ENCODE results near the gene RASGEF1B. TPM values are rescaled to one million over a fixed set of nuclear protein-coding genes. Genes with fewer than 3 reads are reported as not detected.

The RASGEF1B gene
- total and polyA plus RNA-seq, 2 of the 13 experiments (the other 11 are each of a cell fraction or from before 2014, with no cell fraction given), result 0.04 TPM

GRCh38 chr4:81519856-81520255, 48.1 kb upstream of the RASGEF1B start:
- no peak overlapping the region for H3K27ac ChIP-seq (ENCODE audit: extremely low read length, insufficient read depth, low read length)
- ATAC-seq, result no peak
- H3K36me3 ChIP-seq (replicated peaks in 1 of 2; ENCODE audit: control insufficient read depth in 1 of 2, insufficient read depth in 2 of 2, low read length in 2 of 2), result no peaks in the 10 kb centered on the region
- FAIRE-seq, result no peak
- in situ Hi-C loops (cut with HindIII; ENCODE audit: extremely low pct_ligation_motif_present, low pct_unique_long_range_greater_than_20kb), result no loop called here
- BruUV-seq (replicated peaks), result no TSS peak
- intact Hi-C loops (cut with micrococcal nuclease; ENCODE audit: unreplicated experiment), result no loop called here
- H3K4me1 ChIP-seq (ENCODE audit: insufficient read depth, low read length), result no peaks in the 10 kb centered on the region
- no peak overlapping the region for H2AFZ ChIP-seq (ENCODE audit: low read length)
- H3K4me2 ChIP-seq (ENCODE audit: low read depth, low read length), result no peak overlapping the region
- no peaks in the 10 kb centered on the region for H3K9me3 ChIP-seq (ENCODE audit: low read length)
- H3K4me3 ChIP-seq (replicated peaks in 1 of 3; ENCODE audit: insufficient read depth in 1 of 3, low read depth in 2 of 3, low read length in 3 of 3), result no peak overlapping the region
- DNase-seq (ENCODE audit: low spot score), result no peak
- H4K20me1 ChIP-seq (ENCODE audit: insufficient read depth, low read length), result no peaks in the 10 kb centered on the region
- H3K79me2 ChIP-seq (ENCODE audit: insufficient read depth, low read length), result no peaks in the 10 kb centered on the region
- H3K9ac ChIP-seq (ENCODE audit: insufficient read depth, low read depth, low read length), result no peak overlapping the region
- TF ChIP-seq POLR2A (IDR thresholded peaks at IDR 0.05; ENCODE audit: insufficient read depth in 1 of 2, low read depth in 2 of 2, low read length in 2 of 2), result no peak
- 0 out of 2 replicates have a peak, but pooled peaks have one; percentile 18 for TF ChIP-seq MAFF (IDR thresholded peaks at IDR 0.05; ENCODE audit: low read depth, low read length)
- 16% methylated on average over 6 of the region's 6 CpGs for WGBS (ENCODE audit: low lambda C conversion rate)
- no peaks in the 10 kb centered on the region for H3K27me3 ChIP-seq (ENCODE audit: control insufficient read depth in 1 of 2, insufficient read depth in 2 of 2, low read length in 2 of 2)
- CTCF ChIA-PET (ENCODE audit: low intra/inter-chr PET ratio, low total read pairs), result no interaction called here
- POLR2A ChIA-PET, result no interaction called here

- no peak overlapping the region for H3K9ac ChIP-seq (ENCODE audit: insufficient read depth, low read depth, low read length)
- ChIA-PET POLR2A (no interaction called here), CTCF (ENCODE audit: low intra/inter-chr PET ratio, low total read pairs) (no interaction called here)
- no peak for FAIRE-seq
- H3K4me1 ChIP-seq (ENCODE audit: insufficient read depth, low read length), result no peaks in the 10 kb centered on the region
- no peak for DNase-seq (ENCODE audit: low spot score)
- H3K4me3 ChIP-seq (replicated peaks in 1 of 3; ENCODE audit: insufficient read depth in 1 of 3, low read depth in 2 of 3, low read length in 3 of 3), result no peak overlapping the region
- H2AFZ ChIP-seq (ENCODE audit: low read length), result no peak overlapping the region
- H3K36me3 ChIP-seq (replicated peaks in 1 of 2; ENCODE audit: control insufficient read depth in 1 of 2, insufficient read depth in 2 of 2, low read length in 2 of 2), result no peaks in the 10 kb centered on the region
- no TSS peak for BruUV-seq (replicated peaks)
- H4K20me1 ChIP-seq (ENCODE audit: insufficient read depth, low read length), result no peaks in the 10 kb centered on the region
- H3K27me3 ChIP-seq (ENCODE audit: control insufficient read depth in 1 of 2, insufficient read depth in 2 of 2, low read length in 2 of 2), result no peaks in the 10 kb centered on the region
- TF ChIP-seq ZSCAN21 (CRISPR knock-in tag; IDR thresholded peaks at IDR 0.05; ENCODE audit: borderline replicate concordance), result no peak
- TF ChIP-seq, protein P1, sequence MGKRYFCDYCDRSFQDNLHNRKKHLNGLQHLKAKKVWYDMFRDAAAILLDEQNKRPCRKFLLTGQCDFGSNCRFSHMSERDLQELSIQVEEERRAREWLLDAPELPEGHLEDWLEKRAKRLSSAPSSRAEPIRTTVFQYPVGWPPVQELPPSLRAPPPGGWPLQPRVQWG (CRISPR knock-in tag; IDR thresholded peaks at IDR 0.05; ENCODE audit: borderline replicate concordance, low read depth), result no peak
- TF ChIP-seq, protein P2, sequence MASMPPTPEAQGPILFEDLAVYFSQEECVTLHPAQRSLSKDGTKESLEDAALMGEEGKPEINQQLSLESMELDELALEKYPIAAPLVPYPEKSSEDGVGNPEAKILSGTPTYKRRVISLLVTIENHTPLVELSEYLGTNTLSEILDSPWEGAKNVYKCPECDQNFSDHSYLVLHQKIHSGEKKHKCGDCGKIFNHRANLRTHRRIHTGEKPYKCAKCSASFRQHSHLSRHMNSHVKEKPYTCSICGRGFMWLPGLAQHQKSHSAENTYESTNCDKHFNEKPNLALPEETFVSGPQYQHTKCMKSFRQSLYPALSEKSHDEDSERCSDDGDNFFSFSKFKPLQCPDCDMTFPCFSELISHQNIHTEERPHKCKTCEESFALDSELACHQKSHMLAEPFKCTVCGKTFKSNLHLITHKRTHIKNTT (CRISPR knock-in tag; IDR thresholded peaks at IDR 0.05), result no peak
- TF ChIP-seq NCOA1 (CRISPR knock-in tag; IDR thresholded peaks at IDR 0.05), result no peak
- TF ChIP-seq STAG1 (CRISPR knock-in tag; IDR thresholded peaks at IDR 0.05), result no peak
- TF ChIP-seq, protein P3, sequence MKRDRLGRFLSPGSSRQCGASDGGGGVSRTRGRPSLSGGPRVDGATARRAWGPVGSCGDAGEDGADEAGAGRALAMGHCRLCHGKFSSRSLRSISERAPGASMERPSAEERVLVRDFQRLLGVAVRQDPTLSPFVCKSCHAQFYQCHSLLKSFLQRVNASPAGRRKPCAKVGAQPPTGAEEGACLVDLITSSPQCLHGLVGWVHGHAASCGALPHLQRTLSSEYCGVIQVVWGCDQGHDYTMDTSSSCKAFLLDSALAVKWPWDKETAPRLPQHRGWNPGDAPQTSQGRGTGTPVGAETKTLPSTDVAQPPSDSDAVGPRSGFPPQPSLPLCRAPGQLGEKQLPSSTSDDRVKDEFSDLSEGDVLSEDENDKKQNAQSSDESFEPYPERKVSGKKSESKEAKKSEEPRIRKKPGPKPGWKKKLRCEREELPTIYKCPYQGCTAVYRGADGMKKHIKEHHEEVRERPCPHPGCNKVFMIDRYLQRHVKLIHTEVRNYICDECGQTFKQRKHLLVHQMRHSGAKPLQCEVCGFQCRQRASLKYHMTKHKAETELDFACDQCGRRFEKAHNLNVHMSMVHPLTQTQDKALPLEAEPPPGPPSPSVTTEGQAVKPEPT (CRISPR knock-in tag; IDR thresholded peaks at IDR 0.05; ENCODE audit: low read depth), result no peak
- no peak for TF ChIP-seq ZNF792 (CRISPR knock-in tag; IDR thresholded peaks at IDR 0.05)
- no peak for TF ChIP-seq SSRP1 (CRISPR knock-in tag; IDR thresholded peaks at IDR 0.05)
- no peak for TF ChIP-seq ZKSCAN5 (CRISPR knock-in tag; IDR thresholded peaks at IDR 0.05)
- no peak for TF ChIP-seq ZFAT (CRISPR knock-in tag; conservative IDR thresholded peaks at IDR 0.05)
- TF ChIP-seq ZSCAN9 (CRISPR knock-in tag; IDR thresholded peaks at IDR 0.05; ENCODE audit: borderline replicate concordance), result no peak
- TF ChIP-seq ZMYM4 (CRISPR knock-in tag; IDR thresholded peaks at IDR 0.05), result no peak
- TF ChIP-seq ZNF703 (CRISPR knock-in tag; IDR thresholded peaks at IDR 0.05; ENCODE audit: borderline replicate concordance), result no peak
- H3K4me2 ChIP-seq (ENCODE audit: low read depth, low read length), result no peak overlapping the region
- intact Hi-C loops (cut with micrococcal nuclease; ENCODE audit: unreplicated experiment) (no loop called here), in situ Hi-C loops (cut with HindIII; ENCODE audit: extremely low pct_ligation_motif_present, low pct_unique_long_range_greater_than_20kb) (no loop called here)
- H3K27ac ChIP-seq (ENCODE audit: extremely low read length, insufficient read depth, low read length), result no peak overlapping the region
- no peaks in the 10 kb centered on the region for H3K79me2 ChIP-seq (ENCODE audit: insufficient read depth, low read length)
- ATAC-seq, result no peak
- no peaks in the 10 kb centered on the region for H3K9me3 ChIP-seq (ENCODE audit: low read length)
- WGBS (ENCODE audit: low lambda C conversion rate), result 57% methylated on average over 3 of the region's 3 CpGs
Observed at GRCh38 chr4:81519427-81519773, 47.7 kb upstream of the RASGEF1B start.

All from HepG2 (cell line).